ENCODE measurements around the gene HACD1.
A peak's percentile ranks its signal among the peaks of the same experiment; 100 is the strongest.

The HACD1 gene

DNA sequence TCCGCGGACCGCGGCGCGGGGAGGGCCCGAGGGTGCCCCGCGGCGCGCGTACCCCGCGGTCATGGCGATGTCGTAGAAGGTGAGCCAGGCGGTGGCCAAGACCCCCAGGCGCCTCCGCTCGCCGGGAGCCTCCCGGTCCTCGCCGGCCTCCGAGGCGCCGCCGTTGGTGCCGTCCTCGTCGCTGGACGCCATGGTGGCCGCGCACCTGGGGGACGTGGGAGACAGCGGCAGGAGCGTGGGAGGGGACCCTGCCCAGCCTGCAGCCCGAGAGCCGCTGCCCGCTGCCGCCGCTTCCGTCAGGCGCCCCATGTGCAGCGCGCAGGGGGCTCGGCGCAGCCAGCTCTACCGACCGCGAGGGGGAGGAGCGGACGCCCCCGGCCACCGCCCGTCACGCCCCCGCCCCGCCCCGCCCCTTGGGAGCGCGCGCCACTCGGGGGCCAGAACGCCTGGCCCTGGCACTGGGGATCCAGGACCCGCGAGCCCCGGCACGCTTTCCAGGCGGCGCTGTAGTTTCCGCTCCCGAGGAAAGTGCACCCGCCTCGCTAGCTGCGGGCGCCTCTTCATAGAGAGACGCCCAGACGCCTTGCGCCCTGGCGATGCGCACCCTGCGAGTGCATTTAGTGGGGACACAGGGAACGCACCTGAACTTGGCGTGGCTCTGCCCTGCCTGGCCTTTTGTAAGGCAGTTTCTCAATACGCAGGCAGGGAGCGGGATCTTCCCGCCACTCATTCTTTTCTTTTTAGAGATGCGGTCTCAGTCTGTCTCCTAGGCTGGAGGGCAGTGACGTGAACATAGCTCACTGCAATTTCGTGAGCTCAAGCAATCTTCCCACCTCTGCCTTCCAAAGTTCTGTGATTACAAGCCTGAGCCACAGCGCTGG, at the start of gene HACD1:
Gene HACD1, minus strand, starts transcription at position 344 of the 881 bp plus-strand sequence. Its CDS starts 35 bp downstream, at position 309.
- DNase-seq, result peak; percentile 58 to 83 (median 70)

DNA sequence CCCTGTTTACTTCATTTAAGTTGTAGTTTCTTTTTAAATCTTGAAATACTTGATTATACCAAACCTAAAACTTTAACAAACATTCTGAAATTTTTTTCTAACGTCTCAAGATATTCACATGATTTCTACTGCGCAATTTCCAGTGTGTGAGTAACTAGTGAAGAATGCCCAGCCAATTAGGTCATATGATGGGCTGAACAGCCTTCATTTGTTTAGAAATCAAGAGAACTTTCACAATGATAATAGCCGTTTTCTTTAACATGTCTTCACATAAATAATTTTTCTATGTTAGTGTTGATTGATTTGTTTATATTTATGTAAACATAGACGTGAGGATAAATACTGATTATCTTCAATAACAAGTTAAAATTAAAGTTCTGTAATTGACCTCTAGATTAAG, 48.6 kb upstream of the HACD1 start:
- peak; percentile 71 to 93 (median 90) for DNase-seq

DNA sequence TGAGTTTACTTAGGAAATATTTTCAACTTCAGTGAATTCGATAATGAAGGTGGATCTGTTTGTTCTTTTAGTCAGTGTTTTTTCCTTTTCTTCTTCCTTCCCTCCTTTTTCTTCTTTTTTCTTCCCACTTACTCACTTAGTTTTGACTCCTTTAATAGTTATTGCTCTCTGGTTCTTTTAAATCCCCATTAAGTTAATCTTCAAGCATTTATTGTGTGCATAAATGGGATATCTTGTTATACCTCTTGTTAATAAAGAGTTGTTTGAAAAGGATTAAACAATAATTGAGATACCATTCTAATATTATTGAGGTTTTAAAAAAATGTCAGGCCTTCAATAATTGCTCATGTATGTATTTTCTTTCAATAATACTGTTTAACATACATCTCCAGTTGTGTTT, 46.3 kb upstream of the HACD1 start:
- no peak for DNase-seq

DNA sequence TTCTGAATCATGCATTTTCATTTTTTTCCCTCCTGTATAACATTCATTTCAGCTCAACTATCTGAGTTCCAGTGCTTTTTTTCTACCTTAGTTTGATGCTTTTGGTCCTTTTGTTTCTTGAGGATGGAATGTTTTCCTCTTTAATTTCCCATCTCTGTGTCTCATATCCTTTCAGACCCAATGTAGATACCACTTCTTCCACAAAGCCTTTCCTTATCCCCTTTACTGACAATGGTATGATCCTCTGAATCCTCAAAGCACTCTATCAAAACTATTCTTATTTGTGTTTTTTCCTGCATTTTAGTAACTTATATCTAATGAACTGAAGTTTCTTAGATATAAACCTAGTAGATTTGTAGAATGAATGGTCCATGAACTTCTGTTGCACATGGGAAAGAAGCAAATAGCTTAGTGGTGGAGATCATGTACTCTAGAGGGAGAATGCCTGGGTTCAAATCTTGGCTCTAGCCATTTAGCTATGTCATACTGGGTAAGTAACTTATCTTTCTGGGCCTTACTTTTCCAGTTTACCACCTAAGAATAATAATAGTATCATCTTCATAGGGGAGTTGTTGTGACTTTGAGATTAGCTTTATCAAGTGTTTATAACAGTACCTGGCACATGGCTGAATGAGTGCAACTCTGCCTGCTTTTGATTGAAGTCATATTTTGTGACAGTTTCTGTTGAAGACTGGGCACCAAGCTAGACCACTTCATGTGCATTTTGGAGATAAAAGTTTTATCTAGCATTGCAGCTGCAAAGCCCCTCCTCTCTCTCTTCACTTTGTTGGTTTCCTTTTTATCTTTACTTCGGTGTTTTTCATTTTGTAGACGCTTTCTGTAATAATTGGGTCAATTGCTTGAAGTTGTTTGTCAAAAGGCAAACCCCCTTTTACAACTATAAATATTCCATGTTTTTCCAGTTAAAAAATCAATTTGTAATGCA, 45.3 kb upstream of the HACD1 start:
- DNase-seq, result no peak

DNA sequence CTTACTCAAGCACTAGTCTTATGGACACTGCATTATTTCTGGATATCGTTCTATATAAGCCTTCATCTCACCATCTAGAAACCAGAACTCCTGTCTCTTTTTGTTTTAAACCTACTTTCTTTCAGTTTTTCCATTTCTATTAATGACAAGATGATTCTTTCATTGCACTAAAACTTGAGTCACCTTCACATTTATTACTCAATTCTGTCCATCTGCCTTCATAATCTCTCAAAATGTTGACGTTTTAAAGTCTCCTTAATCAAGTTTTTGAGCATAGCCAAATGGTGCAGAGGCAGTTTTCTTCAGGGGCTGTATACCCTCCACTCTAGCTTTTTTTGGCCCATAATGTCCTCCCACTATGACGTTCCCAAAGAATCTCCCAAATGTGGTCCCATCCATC, 44.3 kb upstream of the HACD1 start:
- DNase-seq, result no peak

DNA sequence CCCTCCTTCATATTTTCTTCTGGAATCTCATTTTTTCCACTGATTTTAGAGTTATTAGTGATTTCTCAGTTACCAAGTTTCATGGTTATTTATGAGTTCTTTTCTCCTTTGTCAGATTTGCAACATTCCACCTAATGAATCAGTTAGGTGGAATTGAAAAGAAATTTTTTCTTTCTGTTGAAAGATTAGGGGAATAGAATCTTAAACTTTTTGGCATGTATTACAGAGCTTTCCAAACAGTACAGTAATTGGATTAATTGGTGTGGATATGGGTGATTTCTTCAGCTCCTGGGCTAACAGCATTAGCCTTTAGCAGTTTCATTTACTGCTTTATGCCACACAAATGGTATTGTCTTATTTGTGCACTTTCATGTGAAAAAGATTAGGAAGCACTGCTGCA, 43.7 kb upstream of the HACD1 start:
- no peak for DNase-seq

- peak in 1 of 3 donors; percentile 31 for DNase-seq
Observed at GRCh38 chr10:17659365-17659764, 42.2 kb upstream of the HACD1 start.

DNA sequence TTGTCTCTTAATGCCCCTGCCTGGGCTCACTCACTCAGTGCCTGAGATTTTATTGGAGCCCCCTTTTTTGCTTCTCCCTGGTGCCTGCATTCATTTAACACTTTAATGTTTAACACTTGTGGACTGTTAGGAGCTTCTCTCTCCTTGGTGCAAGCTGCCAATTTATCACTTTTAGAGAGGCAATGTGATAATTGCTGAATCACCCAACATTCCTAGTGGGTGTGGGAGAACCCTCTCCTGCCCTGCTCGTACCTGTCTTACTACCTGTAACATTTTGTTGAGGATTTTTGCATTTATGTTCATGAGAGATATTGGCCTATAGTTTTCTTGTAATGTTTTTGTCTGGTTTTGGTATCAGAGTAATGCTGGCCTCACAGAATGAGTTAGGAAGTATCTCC, 39.9 kb upstream of the HACD1 start:
- DNase-seq, result no peak

DNA sequence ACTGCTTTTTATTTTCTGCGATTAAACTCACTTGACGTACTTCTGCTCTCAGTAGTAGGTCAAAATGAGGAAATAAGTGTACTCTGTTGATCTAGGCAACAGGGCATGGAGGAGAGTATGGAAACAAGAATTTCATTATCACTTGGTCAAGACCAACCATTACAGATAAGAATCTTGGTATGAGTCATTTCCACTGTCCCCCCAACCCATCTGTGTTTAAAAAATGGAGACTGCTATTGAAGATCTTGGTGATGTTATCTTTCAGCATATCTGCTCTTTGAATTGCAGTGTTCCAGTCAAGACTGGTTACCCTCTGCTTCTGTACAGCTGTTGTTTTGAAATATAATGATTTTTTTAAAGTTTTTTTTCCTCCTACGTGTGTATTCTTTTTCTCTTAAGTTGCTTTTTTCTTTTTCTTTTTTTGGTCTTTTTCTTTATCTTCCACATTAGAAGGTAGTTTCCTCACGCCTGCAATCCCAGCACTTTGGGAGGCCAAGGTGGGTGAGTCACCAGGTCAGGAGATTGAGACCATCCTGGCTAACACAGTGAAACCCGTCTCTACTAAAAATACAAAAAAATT, 38.5 kb upstream of the HACD1 start:
- DNase-seq, result peak in 1 of 3 donors; percentile 19

DNA sequence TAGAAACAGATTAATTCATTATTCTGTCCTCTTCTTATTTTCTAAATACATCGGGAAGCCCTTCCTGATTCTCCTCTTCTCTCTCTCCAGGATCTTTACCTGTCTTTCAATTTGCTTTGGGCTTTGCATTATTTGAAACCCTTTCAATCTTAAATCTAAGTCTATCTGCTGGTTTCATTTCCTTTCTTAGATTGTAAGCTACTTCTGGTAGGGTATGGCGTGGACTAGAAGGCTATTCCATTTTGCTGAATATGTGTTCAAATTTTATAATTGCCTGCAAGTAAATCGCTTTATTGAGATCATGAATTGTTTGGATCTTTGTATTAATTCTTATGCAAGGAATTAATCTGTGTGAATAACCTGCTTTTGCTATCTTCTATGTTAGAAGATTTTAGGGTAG, 37.8 kb upstream of the HACD1 start:
- no peak for DNase-seq

- no peak for DNase-seq
Observed at GRCh38 chr10:17652585-17652984, 35.4 kb upstream of the HACD1 start.

DNA sequence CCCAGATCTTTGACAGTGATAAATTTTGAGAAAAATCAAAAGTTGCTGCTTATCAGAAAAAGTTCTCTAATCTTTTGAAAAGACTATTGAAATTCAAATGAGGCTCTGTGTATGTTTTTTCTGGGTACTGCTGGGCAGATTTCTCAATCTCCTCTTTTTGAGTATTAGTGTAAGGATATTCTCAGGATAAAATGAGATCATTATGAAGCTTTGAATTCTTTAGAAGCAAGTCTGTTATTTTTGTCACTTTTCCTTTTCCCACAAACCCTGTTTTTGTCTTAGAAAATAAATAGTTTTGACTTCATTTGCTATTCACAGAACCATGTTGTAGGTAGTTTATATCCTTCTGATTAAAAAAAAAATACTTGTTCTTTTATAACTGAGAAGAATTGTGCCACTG, 34.7 kb upstream of the HACD1 start:
- DNase-seq, result no peak

- no peak for DNase-seq
Observed at GRCh38 chr10:17650416-17650815, 33.2 kb upstream of the HACD1 start.

GRCh38 chr10:17649836-17650235, 32.7 kb upstream of the HACD1 start:
- no peak for DNase-seq

GRCh38 chr10:17649052-17649451, 31.9 kb upstream of the HACD1 start:
- no peak for DNase-seq

DNA sequence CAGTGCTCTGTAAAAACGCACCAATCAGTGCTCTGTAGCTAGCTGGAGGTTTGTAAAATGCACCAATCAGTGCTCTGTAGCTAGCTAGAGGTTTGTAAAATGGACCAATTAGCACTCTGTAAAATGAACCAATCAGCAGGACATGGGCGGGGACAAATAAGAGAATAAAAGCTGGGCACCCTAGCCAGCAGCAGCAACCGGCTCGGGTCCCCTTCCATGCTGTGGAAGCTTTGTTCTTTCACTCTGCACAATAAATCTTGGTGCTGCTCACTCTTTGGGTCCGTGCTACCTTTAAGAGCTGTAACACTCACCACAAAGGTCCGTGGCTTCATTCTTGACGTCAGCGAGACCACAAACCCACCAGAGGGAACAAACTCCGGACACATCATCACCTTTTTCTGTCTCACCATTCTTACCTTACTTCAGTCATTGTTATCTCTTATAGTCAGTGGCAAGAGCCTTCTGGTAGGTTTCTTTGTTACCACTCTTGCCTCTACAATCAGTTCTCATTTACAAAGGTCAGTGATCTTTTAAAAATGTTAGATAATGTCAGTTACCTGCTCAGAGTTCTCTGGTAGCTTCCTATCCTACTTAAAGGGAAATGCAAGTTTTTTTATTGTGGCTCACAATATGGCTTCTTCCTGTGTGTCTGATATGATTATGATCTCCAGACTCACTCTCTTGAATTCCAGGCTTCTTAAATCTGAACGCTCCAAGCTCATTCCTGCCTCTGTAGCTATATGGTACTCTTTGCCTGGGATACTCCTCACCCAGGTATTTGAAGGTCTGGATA, 31.3 kb upstream of the HACD1 start:
- DNase-seq, result no peak

DNA sequence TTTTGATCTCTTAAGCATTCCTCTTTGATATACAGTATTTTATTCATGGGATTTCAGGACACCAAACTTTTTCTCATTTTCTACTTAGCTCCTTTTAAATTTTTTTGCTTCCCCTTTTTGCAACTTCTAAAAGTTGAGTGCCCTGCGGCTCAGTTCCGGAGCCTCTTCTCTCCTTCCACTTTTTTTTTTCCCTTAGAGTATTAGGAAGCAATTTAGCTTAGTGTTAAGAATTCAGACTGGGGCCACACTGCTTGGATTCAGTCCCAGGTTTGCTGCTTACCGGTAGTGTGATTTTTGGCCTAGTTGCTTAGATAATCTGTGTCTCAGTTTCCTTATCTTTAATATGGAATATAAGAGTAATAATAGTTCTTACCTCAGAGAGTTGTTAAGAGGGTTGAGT, 30.2 kb upstream of the HACD1 start:
- peak; percentile 45 to 62 (median 50) for DNase-seq

GRCh38 chr10:17645621-17646345, 28.6 kb upstream of the HACD1 start:
- DNase-seq, result peak in 1 of 3 donors; percentile 28

GRCh38 chr10:17644485-17644943, 27.3 kb upstream of the HACD1 start:
- DNase-seq, result peak in 1 of 3 donors; percentile 30

DNA sequence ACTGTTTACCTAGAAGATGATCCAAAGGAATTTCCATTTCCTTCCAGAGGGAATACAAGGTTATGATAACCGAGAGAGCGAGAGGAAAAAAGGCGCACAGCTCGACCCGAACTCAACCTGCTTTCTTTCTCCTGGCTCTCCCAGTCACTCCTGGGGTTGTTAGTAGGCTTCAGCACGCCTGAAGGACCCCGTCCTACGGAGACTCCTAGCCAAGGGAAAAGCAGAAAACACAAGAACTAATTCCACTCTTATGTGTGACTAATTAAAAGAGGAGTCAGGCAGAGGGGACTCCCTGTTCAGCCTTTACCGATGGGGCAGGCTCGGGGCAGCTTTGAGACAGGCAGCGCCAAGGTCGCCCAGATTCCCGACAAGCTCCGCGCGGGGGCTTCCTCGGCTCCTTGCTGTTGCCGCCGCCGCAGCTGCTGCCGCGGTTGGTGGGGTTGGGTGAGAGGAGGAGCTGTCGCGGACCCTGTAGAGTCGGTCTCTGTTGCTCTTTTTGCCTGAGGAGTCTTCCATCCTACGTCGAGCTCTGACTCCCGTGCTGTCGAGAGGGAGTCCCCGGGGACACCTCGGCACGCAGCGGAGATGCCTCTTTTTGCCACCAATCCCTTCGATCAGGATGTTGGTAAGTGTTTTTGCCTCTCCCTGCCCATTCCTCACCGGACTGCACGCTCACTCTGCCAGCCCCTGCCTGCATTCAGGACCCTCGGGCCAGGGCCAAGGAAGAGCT, 26.7 kb upstream of the HACD1 start, which contains the start of gene STAM:
Gene STAM, plus strand, starts transcription at position 397 of the 730 bp plus-strand sequence. Its CDS starts 189 bp downstream, at position 586.
- peak; percentile 95 to 96 (median 95) for DNase-seq

- peak in 2 of 3 donors; percentile 70 to 76 for DNase-seq
Observed at GRCh38 chr10:17643339-17643754, 26.2 kb upstream of the HACD1 start.
